ENCODE data around the gene ZMYND10. TPM values are rescaled to one million over a fixed set of nuclear protein-coding genes. Genes with fewer than 3 reads are reported as not detected.

The ZMYND10 gene
- total RNA-seq, 1 donor from 2014 or later: 13.4 TPM

GRCh38 chr3:50338965-50339364, 6.6 kb downstream of the ZMYND10 start:
- H3K27me3 Mint-ChIP-seq: peaks cover 50% of the 10 kb centered on the region
- H3K27ac Mint-ChIP-seq: peak overlapping the region; percentile 98
- peaks cover 4% of the 10 kb centered on the region for H3K36me3 Mint-ChIP-seq
- peaks cover 25% of the 10 kb centered on the region for H3K4me1 Mint-ChIP-seq (ENCODE audit: unreplicated experiment)
- DNase-seq (ENCODE audit: extremely low spot score, unreplicated experiment): no peak
- TF ChIP-seq CTCF (conservative IDR thresholded peaks at IDR 0.05): no peak
- no peaks in the 10 kb centered on the region for H3K9me3 Mint-ChIP-seq
- peak overlapping the region; percentile 98 for H3K4me3 Mint-ChIP-seq

GRCh38 chr3:50337175-50337861, 8.2 kb downstream of the ZMYND10 start:
- peaks cover 35% of the 10 kb centered on the region for H3K27me3 Mint-ChIP-seq
- TF ChIP-seq CTCF (conservative IDR thresholded peaks at IDR 0.05): no peak
- H3K4me1 Mint-ChIP-seq (ENCODE audit: unreplicated experiment): peaks cover 25% of the 10 kb centered on the region
- peak overlapping the region; percentile 98 for H3K4me3 Mint-ChIP-seq
- peaks cover 4% of the 10 kb centered on the region for H3K36me3 Mint-ChIP-seq
- peak; percentile 99 for DNase-seq (ENCODE audit: extremely low spot score, unreplicated experiment)
- peak overlapping the region; percentile 98 for H3K27ac Mint-ChIP-seq
- H3K9me3 Mint-ChIP-seq: no peaks in the 10 kb centered on the region

GRCh38 chr3:50336452-50337174, 8.9 kb downstream of the ZMYND10 start:
- no peak for DNase-seq (ENCODE audit: extremely low spot score, unreplicated experiment)
- H3K27me3 Mint-ChIP-seq: peaks cover 28% of the 10 kb centered on the region
- H3K36me3 Mint-ChIP-seq: peaks cover 4% of the 10 kb centered on the region
- no peaks in the 10 kb centered on the region for H3K9me3 Mint-ChIP-seq
- H3K27ac Mint-ChIP-seq: peak overlapping the region; percentile 98
- TF ChIP-seq CTCF (conservative IDR thresholded peaks at IDR 0.05): peak; percentile 27
- peak overlapping the region; percentile 98 for H3K4me3 Mint-ChIP-seq
- peaks cover 25% of the 10 kb centered on the region for H3K4me1 Mint-ChIP-seq (ENCODE audit: unreplicated experiment)

- H3K27me3 Mint-ChIP-seq: peaks cover 11% of the 10 kb centered on the region
- no peak for DNase-seq (ENCODE audit: extremely low spot score, unreplicated experiment)
These were observed 11.0 kb downstream of the ZMYND10 start for GRCh38 chr3:50334339-50335075.

More at GRCh38 chr3:50334339-50335075, 11.0 kb downstream of the ZMYND10 start:
- no peak overlapping the region for H3K4me3 Mint-ChIP-seq
- peak overlapping the region; percentile 39 for H3K27ac Mint-ChIP-seq
- TF ChIP-seq CTCF (conservative IDR thresholded peaks at IDR 0.05): no peak
- no peaks in the 10 kb centered on the region for H3K9me3 Mint-ChIP-seq
- H3K36me3 Mint-ChIP-seq: peaks cover 4% of the 10 kb centered on the region
- H3K4me1 Mint-ChIP-seq (ENCODE audit: unreplicated experiment): peaks cover 19% of the 10 kb centered on the region

All from type B pancreatic cell (in vitro differentiated cells).